ENCODE measurements around the gene STXBP5.
A peak's percentile ranks its signal among the peaks of the same experiment; 100 is the strongest.

Gene STXBP5

GRCh38 chr6:147222160-147222838 is 18.1 kb downstream of the STXBP5 start:
- WGBS = 74% methylated on average over 3 of the region's 4 CpGs
- H3K27ac ChIP-seq (ENCODE audit: low read length, poor library complexity, severe bottlenecking) = no peak overlapping the region
- no peak overlapping the region for H4K91ac ChIP-seq (ENCODE audit: low read length)
- no peak overlapping the region for H4K8ac ChIP-seq (ENCODE audit: low read length)
- H3K79me1 ChIP-seq (replicated peaks; ENCODE audit: low read length, poor library complexity, severe bottlenecking) = peaks cover 16% of the 10 kb centered on the region
- no peaks in the 10 kb centered on the region for H3K4me1 ChIP-seq (ENCODE audit: control insufficient read depth, insufficient read depth, low read depth, low read length)
- peak overlapping the region in 1 of 2 experiments; percentile 58 for H3K4ac ChIP-seq (ENCODE audit: low read depth in 1 of 2, low read length in 2 of 2)
- H2BK12ac ChIP-seq (ENCODE audit: low read length in 2 of 2) = peak overlapping the region in 1 of 2 experiments; percentile 31
- peak; percentile 61 for DNase-seq
- no peaks in the 10 kb centered on the region for H3K27me3 ChIP-seq (ENCODE audit: control insufficient read depth in 1 of 2, insufficient read depth in 1 of 2, low read length in 2 of 2)
- H3K36me3 ChIP-seq (ENCODE audit: control insufficient read depth in 1 of 2, insufficient read depth in 2 of 2, low read depth in 1 of 2, low read length in 2 of 2) = peaks cover 6 to 41% of the 10 kb centered on the region in 2 experiments
- H2AFZ ChIP-seq (ENCODE audit: low read depth, low read length) = no peak overlapping the region
- no peak overlapping the region for H3K4me3 ChIP-seq (ENCODE audit: insufficient read depth in 1 of 2, low read depth in 1 of 2, low read length in 2 of 2)
- peak overlapping the region; percentile 38 to 40 for H3K18ac ChIP-seq (ENCODE audit: low read depth in 1 of 2, low read length in 2 of 2)
- H2BK5ac ChIP-seq (ENCODE audit: low read depth, low read length, poor library complexity, severe bottlenecking) = no peak overlapping the region
- H3K23ac ChIP-seq (ENCODE audit: low read length in 2 of 2) = no peak overlapping the region
- H3K4me2 ChIP-seq (ENCODE audit: low read length, poor library complexity, severe bottlenecking) = no peak overlapping the region
- H3K9me3 ChIP-seq (ENCODE audit: control insufficient read depth, low read length) = no peaks in the 10 kb centered on the region
- H2AK5ac ChIP-seq (ENCODE audit: low read length, severe bottlenecking) = no peak overlapping the region
- H2BK120ac ChIP-seq (ENCODE audit: low read depth, low read length) = no peak overlapping the region
- no peak overlapping the region for H3K14ac ChIP-seq (ENCODE audit: low read length in 2 of 2)
- H3K9ac ChIP-seq (ENCODE audit: low read length) = no peak overlapping the region
- H2BK15ac ChIP-seq (ENCODE audit: low read depth, poor library complexity, severe bottlenecking) = no peak overlapping the region

- H3K9me3 ChIP-seq (ENCODE audit: control insufficient read depth, low read length) = no peaks in the 10 kb centered on the region
- H3K4me1 ChIP-seq (ENCODE audit: control insufficient read depth, insufficient read depth, low read depth, low read length) = no peaks in the 10 kb centered on the region
- no peak for DNase-seq
- H4K8ac ChIP-seq (ENCODE audit: low read length) = no peak overlapping the region
- no peak overlapping the region for H3K23ac ChIP-seq (ENCODE audit: low read length in 2 of 2)
- no peak overlapping the region for H2BK12ac ChIP-seq (ENCODE audit: low read length in 2 of 2)
- no peak overlapping the region for H2AK5ac ChIP-seq (ENCODE audit: low read length, severe bottlenecking)
- H3K18ac ChIP-seq (ENCODE audit: low read depth in 1 of 2, low read length in 2 of 2) = no peak overlapping the region
- H3K36me3 ChIP-seq (ENCODE audit: control insufficient read depth in 1 of 2, insufficient read depth in 2 of 2, low read depth in 1 of 2, low read length in 2 of 2) = peaks cover 3 to 40% of the 10 kb centered on the region in 2 experiments
- H3K27me3 ChIP-seq (ENCODE audit: control insufficient read depth in 1 of 2, insufficient read depth in 1 of 2, low read length in 2 of 2) = no peaks in the 10 kb centered on the region
- no peak overlapping the region for H3K27ac ChIP-seq (ENCODE audit: low read length, poor library complexity, severe bottlenecking)
- peaks cover 17% of the 10 kb centered on the region for H3K79me1 ChIP-seq (replicated peaks; ENCODE audit: low read length, poor library complexity, severe bottlenecking)
- no peak overlapping the region for H2BK120ac ChIP-seq (ENCODE audit: low read depth, low read length)
- WGBS = 86% methylated on average over 3 of the region's 3 CpGs
- no peak overlapping the region for H2AFZ ChIP-seq (ENCODE audit: low read depth, low read length)
- H2BK5ac ChIP-seq (ENCODE audit: low read depth, low read length, poor library complexity, severe bottlenecking) = no peak overlapping the region
- H3K4me3 ChIP-seq (ENCODE audit: insufficient read depth in 1 of 2, low read depth in 1 of 2, low read length in 2 of 2) = no peak overlapping the region
- H3K4me2 ChIP-seq (ENCODE audit: low read length, poor library complexity, severe bottlenecking) = no peak overlapping the region
- H3K9ac ChIP-seq (ENCODE audit: low read length) = no peak overlapping the region
- no peak overlapping the region for H3K4ac ChIP-seq (ENCODE audit: low read depth in 1 of 2, low read length in 2 of 2)
- H2BK15ac ChIP-seq (ENCODE audit: low read depth, poor library complexity, severe bottlenecking) = no peak overlapping the region
- H3K14ac ChIP-seq (ENCODE audit: low read length in 2 of 2) = no peak overlapping the region
- H4K91ac ChIP-seq (ENCODE audit: low read length) = no peak overlapping the region
Measured at GRCh38 chr6:147223736-147224135, 19.5 kb downstream of the STXBP5 start.

- DNase-seq = no peak
- Histone ChIP-seq H2BK15ac (ENCODE audit: low read depth, poor library complexity, severe bottlenecking) (no peak overlapping the region), H3K23ac (ENCODE audit: low read length in 2 of 2) (no peak overlapping the region), H3K4me3 (ENCODE audit: insufficient read depth in 1 of 2, low read depth in 1 of 2, low read length in 2 of 2) (no peak overlapping the region), H2BK12ac (ENCODE audit: low read length in 2 of 2) (no peak overlapping the region), H2BK5ac (ENCODE audit: low read depth, low read length, poor library complexity, severe bottlenecking) (no peak overlapping the region), H3K36me3 (ENCODE audit: control insufficient read depth in 1 of 2, insufficient read depth in 2 of 2, low read depth in 1 of 2, low read length in 2 of 2) (peaks cover 3 to 36% of the 10 kb centered on the region in 2 experiments), H4K91ac (ENCODE audit: low read length) (no peak overlapping the region), H3K4ac (ENCODE audit: low read depth in 1 of 2, low read length in 2 of 2) (no peak overlapping the region), H2AFZ (ENCODE audit: low read depth, low read length) (no peak overlapping the region), H4K8ac (ENCODE audit: low read length) (no peak overlapping the region), H3K27me3 (ENCODE audit: control insufficient read depth in 1 of 2, insufficient read depth in 1 of 2, low read length in 2 of 2) (no peaks in the 10 kb centered on the region), H3K4me2 (ENCODE audit: low read length, poor library complexity, severe bottlenecking) (no peak overlapping the region), H3K9me3 (ENCODE audit: control insufficient read depth, low read length) (no peaks in the 10 kb centered on the region), H3K79me1 (replicated peaks; ENCODE audit: low read length, poor library complexity, severe bottlenecking) (peaks cover 18% of the 10 kb centered on the region), H3K14ac (ENCODE audit: low read length in 2 of 2) (no peak overlapping the region), H2AK5ac (ENCODE audit: low read length, severe bottlenecking) (no peak overlapping the region), H3K18ac (ENCODE audit: low read depth in 1 of 2, low read length in 2 of 2) (no peak overlapping the region), H3K9ac (ENCODE audit: low read length) (no peak overlapping the region), H2BK120ac (ENCODE audit: low read depth, low read length) (peak overlapping the region; percentile 34), H3K4me1 (ENCODE audit: control insufficient read depth, insufficient read depth, low read depth, low read length) (no peaks in the 10 kb centered on the region), H3K27ac (ENCODE audit: low read length, poor library complexity, severe bottlenecking) (no peak overlapping the region)
- WGBS = 97% methylated on average over 2 of the region's 2 CpGs
Measured at GRCh38 chr6:147226163-147226724, 22.0 kb downstream of the STXBP5 start.

GRCh38 chr6:147226877-147227276 is 22.7 kb downstream of the STXBP5 start:
- H2BK120ac ChIP-seq (ENCODE audit: low read depth, low read length) = no peak overlapping the region

More at GRCh38 chr6:147226877-147227276, 22.7 kb downstream of the STXBP5 start:
- WGBS = 100% methylated on average over 1 of the region's 1 CpG
- no peak overlapping the region for H4K91ac ChIP-seq (ENCODE audit: low read length)
- H2BK12ac ChIP-seq (ENCODE audit: low read length in 2 of 2) = no peak overlapping the region
- no peaks in the 10 kb centered on the region for H3K9me3 ChIP-seq (ENCODE audit: control insufficient read depth, low read length)
- no peaks in the 10 kb centered on the region for H3K27me3 ChIP-seq (ENCODE audit: control insufficient read depth in 1 of 2, insufficient read depth in 1 of 2, low read length in 2 of 2)
- H3K4me3 ChIP-seq (ENCODE audit: insufficient read depth in 1 of 2, low read depth in 1 of 2, low read length in 2 of 2) = no peak overlapping the region
- H3K18ac ChIP-seq (ENCODE audit: low read depth in 1 of 2, low read length in 2 of 2) = no peak overlapping the region
- H4K8ac ChIP-seq (ENCODE audit: low read length) = no peak overlapping the region
- H3K4ac ChIP-seq (ENCODE audit: low read depth in 1 of 2, low read length in 2 of 2) = no peak overlapping the region
- H3K36me3 ChIP-seq (ENCODE audit: control insufficient read depth in 1 of 2, insufficient read depth in 2 of 2, low read depth in 1 of 2, low read length in 2 of 2) = peaks cover 3 to 35% of the 10 kb centered on the region in 2 experiments
- no peak overlapping the region for H2BK5ac ChIP-seq (ENCODE audit: low read depth, low read length, poor library complexity, severe bottlenecking)
- H3K9ac ChIP-seq (ENCODE audit: low read length) = no peak overlapping the region
- no peak for DNase-seq
- no peak overlapping the region for H3K4me2 ChIP-seq (ENCODE audit: low read length, poor library complexity, severe bottlenecking)
- H2AFZ ChIP-seq (ENCODE audit: low read depth, low read length) = no peak overlapping the region
- no peak overlapping the region for H3K27ac ChIP-seq (ENCODE audit: low read length, poor library complexity, severe bottlenecking)
- no peak overlapping the region for H3K23ac ChIP-seq (ENCODE audit: low read length in 2 of 2)
- no peak overlapping the region for H2AK5ac ChIP-seq (ENCODE audit: low read length, severe bottlenecking)
- H2BK15ac ChIP-seq (ENCODE audit: low read depth, poor library complexity, severe bottlenecking) = no peak overlapping the region
- peaks cover 18% of the 10 kb centered on the region for H3K79me1 ChIP-seq (replicated peaks; ENCODE audit: low read length, poor library complexity, severe bottlenecking)
- H3K4me1 ChIP-seq (ENCODE audit: control insufficient read depth, insufficient read depth, low read depth, low read length) = no peaks in the 10 kb centered on the region
- no peak overlapping the region for H3K14ac ChIP-seq (ENCODE audit: low read length in 2 of 2)
